ENCODE measurements around the gene DISP2.

- no peak for TF ChIP-seq CTCF (IDR thresholded peaks at IDR 0.05)
- TF ChIP-seq POLR2A (IDR thresholded peaks at IDR 0.05): no peak
Observed at GRCh38 chr15:40327457-40327856, 30.6 kb upstream of the DISP2 start.
